Activated T-cell treated with anti-CD3 and anti-CD28 coated beads, Interleukin-2, amount 50 U/mL, for 72 hours (primary cell): ENCODE data around the gene MYO18B. TPM values are rescaled to one million over a fixed set of nuclear protein-coding genes. Genes with fewer than 3 reads are reported as not detected.

Experiments
- ATAC-seq, 2 donors: fragments of 150-1000 bp; cut with Tn5 transposase; replicated peaks in 1 of 2; 2 replicates each; pipeline ENCODE4 v1.10.0; 2021; ENCODE audit warnings: moderate library complexity in 2 of 2, mild to moderate bottlenecking in 1 of 2
- DNase-seq, 2 donors: peaks; one replicate each; pipeline ENCODE4 v3.0.0; 2021 to 2022; ENCODE audit warnings: mixed read lengths in 1 of 2
- H3K27ac Mint-ChIP-seq: one replicate; pipeline ENCODE4 v1.8.0; 2022; ENCODE audit warnings: mild to moderate bottlenecking, moderate library complexity, mixed read lengths
- H3K27me3 Mint-ChIP-seq: one replicate; pipeline ENCODE4 v1.8.0; 2022; ENCODE audit warnings: low read depth, mixed read lengths
- H3K36me3 Mint-ChIP-seq, 2 donors: one replicate each; pipeline ENCODE4 v1.8.0; 2022; ENCODE audit warnings: mixed read lengths in 2 of 2, mild to moderate bottlenecking in 1 of 2; ENCODE audit not compliant: insufficient read depth in 2 of 2
- H3K4me1 Mint-ChIP-seq: one replicate; pipeline ENCODE4 v1.8.0; 2022; ENCODE audit warnings: low read depth, mixed read lengths
- H3K4me3 Mint-ChIP-seq, 2 donors: one replicate each; pipeline ENCODE4 v1.8.0; 2022; ENCODE audit warnings: mild to moderate bottlenecking in 2 of 2, mixed read lengths in 2 of 2, moderate library complexity in 2 of 2
- H3K9me3 Mint-ChIP-seq, 2 donors: one replicate each; pipeline ENCODE4 v1.8.0; 2022; ENCODE audit warnings: mixed read lengths in 2 of 2
- total RNA-seq, 2 donors: library from RNA; stranded (reverse); gene quantifications; one replicate each; pipeline ENCODE4 v1.2.3, GENCODE V29; 2022

Gene MYO18B
- total RNA-seq, 2 donors from 2014 or later: 2.4 to 2.8 TPM

GRCh38 chr22:26050079-26050478, 308.1 kb downstream of the MYO18B start:
- Mint-ChIP-seq H3K4me3 (no peak overlapping the region), H3K27me3 (peaks cover 21% of the 10 kb centered on the region), H3K4me1 (no peaks in the 10 kb centered on the region), H3K27ac (no peak overlapping the region), H3K9me3 (no peaks in the 10 kb centered on the region), H3K36me3 (no peaks in the 10 kb centered on the region)
- peak in 1 of 2 donors; percentile 23 for ATAC-seq
- DNase-seq: no peak

- H3K27ac Mint-ChIP-seq: no peak overlapping the region
- H3K27me3 Mint-ChIP-seq: peaks cover 27% of the 10 kb centered on the region
- H3K4me3 Mint-ChIP-seq: no peak overlapping the region
- no peaks in the 10 kb centered on the region for H3K36me3 Mint-ChIP-seq
- no peak for ATAC-seq
- no peak for DNase-seq
- no peaks in the 10 kb centered on the region for H3K4me1 Mint-ChIP-seq
- H3K9me3 Mint-ChIP-seq: no peaks in the 10 kb centered on the region
These were observed 311.8 kb downstream of the MYO18B start for GRCh38 chr22:26053737-26054316.

- Mint-ChIP-seq H3K36me3 (no peaks in the 10 kb centered on the region), H3K4me1 (no peaks in the 10 kb centered on the region), H3K27ac (no peak overlapping the region), H3K27me3 (peaks cover 30% of the 10 kb centered on the region), H3K9me3 (no peaks in the 10 kb centered on the region), H3K4me3 (no peak overlapping the region)
- DNase-seq: no peak
- ATAC-seq: no peak
These were observed 313.0 kb downstream of the MYO18B start for GRCh38 chr22:26054841-26055605.

GRCh38 chr22:26055693-26056092, 313.7 kb downstream of the MYO18B start:
- H3K27me3 Mint-ChIP-seq: peaks cover 30% of the 10 kb centered on the region
- no peaks in the 10 kb centered on the region for H3K4me1 Mint-ChIP-seq
- H3K27ac Mint-ChIP-seq: no peak overlapping the region
- ATAC-seq (no peak), DNase-seq (no peak)
- no peaks in the 10 kb centered on the region for H3K36me3 Mint-ChIP-seq
- H3K4me3 Mint-ChIP-seq: no peak overlapping the region
- H3K9me3 Mint-ChIP-seq: no peaks in the 10 kb centered on the region

- Mint-ChIP-seq H3K4me3 (no peak overlapping the region), H3K36me3 (no peaks in the 10 kb centered on the region), H3K9me3 (no peaks in the 10 kb centered on the region), H3K27me3 (peaks cover 30% of the 10 kb centered on the region), H3K4me1 (no peaks in the 10 kb centered on the region), H3K27ac (no peak overlapping the region)
- no peak for DNase-seq
- ATAC-seq: no peak
These were observed 314.6 kb downstream of the MYO18B start for GRCh38 chr22:26056455-26057200.

- no peak for DNase-seq
- ATAC-seq: no peak
- H3K9me3 Mint-ChIP-seq: no peaks in the 10 kb centered on the region
- H3K27me3 Mint-ChIP-seq: peaks cover 24% of the 10 kb centered on the region
- no peaks in the 10 kb centered on the region for H3K36me3 Mint-ChIP-seq
- no peak overlapping the region for H3K4me3 Mint-ChIP-seq
- no peak overlapping the region for H3K27ac Mint-ChIP-seq
- H3K4me1 Mint-ChIP-seq: no peaks in the 10 kb centered on the region
These were observed 315.7 kb downstream of the MYO18B start for GRCh38 chr22:26057731-26058130.

GRCh38 chr22:26064048-26064447, 322.1 kb downstream of the MYO18B start:
- ATAC-seq (no peak), DNase-seq (no peak)
- Mint-ChIP-seq H3K27me3 (peaks cover 19% of the 10 kb centered on the region), H3K27ac (no peak overlapping the region), H3K4me3 (no peak overlapping the region), H3K36me3 (no peaks in the 10 kb centered on the region), H3K4me1 (no peaks in the 10 kb centered on the region), H3K9me3 (no peaks in the 10 kb centered on the region)

GRCh38 chr22:26065847-26066246, 323.9 kb downstream of the MYO18B start:
- Mint-ChIP-seq H3K4me3 (no peak overlapping the region), H3K27me3 (peaks cover 30% of the 10 kb centered on the region), H3K9me3 (no peaks in the 10 kb centered on the region), H3K36me3 (no peaks in the 10 kb centered on the region), H3K27ac (no peak overlapping the region), H3K4me1 (no peaks in the 10 kb centered on the region)
- DNase-seq (no peak), ATAC-seq (no peak)

- Mint-ChIP-seq H3K4me1 (no peaks in the 10 kb centered on the region), H3K27me3 (peaks cover 30% of the 10 kb centered on the region), H3K4me3 (no peak overlapping the region), H3K9me3 (no peaks in the 10 kb centered on the region), H3K27ac (no peak overlapping the region), H3K36me3 (no peaks in the 10 kb centered on the region)
- no peak for ATAC-seq
- DNase-seq: no peak
These were observed 324.5 kb downstream of the MYO18B start for GRCh38 chr22:26066534-26066933.

GRCh38 chr22:26068571-26068970, 326.6 kb downstream of the MYO18B start:
- no peak overlapping the region for H3K4me3 Mint-ChIP-seq

GRCh38 chr22:26072621-26073020, 330.6 kb downstream of the MYO18B start:
- Mint-ChIP-seq H3K4me1 (no peaks in the 10 kb centered on the region), H3K4me3 (no peak overlapping the region), H3K9me3 (peaks cover 0 to 1% of the 10 kb centered on the region in 2 donors), H3K27me3 (peaks cover 31% of the 10 kb centered on the region), H3K36me3 (no peaks in the 10 kb centered on the region), H3K27ac (no peak overlapping the region)
- ATAC-seq: no peak
- DNase-seq: no peak

More at GRCh38 chr22:26068571-26068970, 326.6 kb downstream of the MYO18B start:
- ATAC-seq: no peak
- H3K9me3 Mint-ChIP-seq: no peaks in the 10 kb centered on the region
- H3K4me1 Mint-ChIP-seq: no peaks in the 10 kb centered on the region
- DNase-seq: no peak
- no peaks in the 10 kb centered on the region for H3K36me3 Mint-ChIP-seq
- no peak overlapping the region for H3K27ac Mint-ChIP-seq
- H3K27me3 Mint-ChIP-seq: peaks cover 31% of the 10 kb centered on the region

GRCh38 chr22:26075251-26075650, 333.3 kb downstream of the MYO18B start:
- H3K36me3 Mint-ChIP-seq: no peaks in the 10 kb centered on the region
- peak; percentile 1 to 12 for DNase-seq
- peaks cover 1 to 3% of the 10 kb centered on the region in 2 donors for H3K9me3 Mint-ChIP-seq
- H3K4me1 Mint-ChIP-seq: no peaks in the 10 kb centered on the region
- H3K27ac Mint-ChIP-seq: no peak overlapping the region
- peaks cover 10% of the 10 kb centered on the region for H3K27me3 Mint-ChIP-seq
- H3K4me3 Mint-ChIP-seq: no peak overlapping the region
- peak; percentile 61 to 79 for ATAC-seq

GRCh38 chr22:26079009-26079408, 337.0 kb downstream of the MYO18B start:
- Mint-ChIP-seq H3K9me3 (peaks cover 1 to 3% of the 10 kb centered on the region in 2 donors), H3K4me3 (no peak overlapping the region), H3K27me3 (peaks cover under 1% of the 10 kb centered on the region), H3K27ac (no peak overlapping the region), H3K36me3 (no peaks in the 10 kb centered on the region), H3K4me1 (no peaks in the 10 kb centered on the region)
- no peak for ATAC-seq
- DNase-seq: no peak
